Middle frontal gyrus (tissue), 1 donor: ENCODE measurements around the gene FLT1.

Source experiments
- DNase-seq: peaks from one replicate; pipeline ENCODE4 v3.0.0-alpha.2; 2015; ENCODE audit warnings: low spot score; ENCODE audit errors: extremely low spot score

Gene FLT1

DNA sequence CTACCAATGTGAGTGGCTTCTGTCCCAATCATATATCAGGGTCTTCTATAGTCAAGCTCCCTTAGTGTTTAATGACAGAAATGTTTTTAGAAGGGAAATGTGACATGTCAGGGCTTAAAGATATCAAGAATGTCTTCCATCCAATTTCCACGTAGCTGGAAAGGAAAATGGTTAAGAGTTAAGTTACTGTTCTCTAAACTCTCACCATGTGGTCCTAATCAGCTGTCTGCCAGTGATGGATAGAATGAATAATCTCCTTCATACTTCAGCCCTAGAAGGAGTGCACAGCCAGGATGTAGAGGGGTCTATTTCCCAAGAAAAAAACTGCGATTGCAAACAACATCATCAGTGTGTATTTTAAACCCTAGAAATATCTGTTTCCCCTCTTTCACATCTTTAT lies 36.3 kb downstream of the FLT1 start:
- no peak for DNase-seq

GRCh38 chr13:28458051-28458450 lies 36.9 kb downstream of the FLT1 start:
- DNase-seq: no peak

DNA sequence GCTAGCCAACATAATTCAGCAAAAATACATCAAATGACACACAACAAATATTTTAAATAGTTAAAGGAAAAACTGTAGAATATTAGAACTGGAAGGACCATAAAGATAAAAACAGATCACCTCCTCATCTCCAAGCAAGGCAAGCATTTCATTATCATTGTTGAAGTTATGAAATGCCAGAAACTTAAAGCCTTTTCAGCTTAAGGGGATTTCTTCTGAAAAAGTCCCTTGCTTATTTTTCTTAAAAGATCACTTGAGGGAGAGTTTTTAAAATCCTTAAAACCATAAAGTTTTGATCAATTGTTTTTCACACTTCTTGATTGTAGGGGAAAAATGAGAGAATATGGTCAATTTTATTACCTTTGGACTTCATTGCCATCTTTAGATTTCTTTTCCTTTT lies 37.4 kb downstream of the FLT1 start:
- DNase-seq: no peak

DNA sequence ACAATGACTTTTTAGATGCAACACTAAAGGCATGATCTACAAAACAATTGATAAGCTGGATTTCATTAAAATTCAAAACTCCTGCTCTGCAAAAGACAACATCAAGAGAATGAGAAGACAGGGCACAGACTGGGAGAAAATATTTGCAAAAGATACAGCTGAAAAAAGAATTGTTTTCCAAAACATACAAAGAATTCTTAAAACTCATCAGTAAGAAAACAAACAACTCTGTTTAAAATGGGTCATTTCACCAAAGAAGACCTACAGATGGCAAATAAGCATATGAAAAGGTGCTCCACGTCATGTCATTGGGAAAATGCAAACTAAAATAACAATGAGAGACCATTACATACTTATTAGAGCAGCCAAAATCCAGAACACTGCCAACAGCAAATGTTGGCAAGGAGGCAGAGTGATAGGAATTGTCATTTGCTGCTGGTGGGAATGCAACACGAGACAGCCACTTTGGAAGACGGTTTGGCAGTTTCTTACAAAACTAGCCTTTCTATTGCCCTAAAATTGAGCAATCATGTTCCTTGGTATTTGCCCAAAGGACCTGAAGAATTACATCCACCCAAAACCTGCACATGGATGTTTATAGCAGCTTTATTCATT lies 39.2 kb downstream of the FLT1 start:
- no peak for DNase-seq

DNA sequence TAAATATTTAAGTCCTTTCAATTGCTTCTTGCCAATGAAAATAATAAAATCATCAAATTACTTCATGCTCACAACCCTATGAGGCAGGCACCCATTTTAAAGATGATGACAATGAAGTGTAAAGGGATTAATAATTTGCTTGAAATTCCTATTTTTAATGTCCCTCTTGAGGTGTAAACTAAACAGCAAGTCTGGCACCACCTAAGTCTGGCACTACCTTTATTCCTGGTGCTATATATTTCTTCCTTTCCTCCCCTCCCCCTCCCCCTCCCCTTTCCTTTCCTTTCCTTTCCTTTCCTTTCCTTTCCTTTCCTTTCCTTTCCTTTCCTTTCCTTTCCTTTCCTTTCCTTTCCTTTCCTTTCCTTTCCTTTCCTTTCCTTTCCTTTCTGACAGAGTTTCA lies 42.2 kb downstream of the FLT1 start:
- no peak for DNase-seq

GRCh38 chr13:28451482-28452217 lies 43.3 kb downstream of the FLT1 start:
- no peak for DNase-seq

GRCh38 chr13:28449826-28450773 lies 44.8 kb downstream of the FLT1 start:
- no peak for DNase-seq

GRCh38 chr13:28448651-28449358 lies 46.1 kb downstream of the FLT1 start:
- no peak for DNase-seq

DNA sequence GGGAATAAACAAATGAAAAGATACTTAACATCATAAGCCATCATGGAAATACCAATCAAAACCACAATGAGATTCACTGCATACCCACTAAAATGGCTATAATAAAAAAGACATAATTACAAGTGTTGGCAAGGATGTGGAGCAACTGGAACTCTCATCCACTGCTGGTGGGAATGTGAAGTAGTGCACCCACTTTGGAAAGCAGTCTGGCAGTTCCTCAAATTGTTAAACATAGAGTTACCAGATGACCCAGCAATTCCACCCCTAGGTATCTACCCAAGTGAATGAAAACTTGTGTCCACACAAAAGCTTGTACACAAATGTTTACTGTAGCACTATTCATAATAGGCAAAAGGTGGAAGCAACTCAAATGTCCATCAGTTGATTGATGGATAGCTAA lies 46.9 kb downstream of the FLT1 start:
- DNase-seq: no peak

GRCh38 chr13:28447206-28447605 lies 47.7 kb downstream of the FLT1 start:
- DNase-seq: no peak

DNA sequence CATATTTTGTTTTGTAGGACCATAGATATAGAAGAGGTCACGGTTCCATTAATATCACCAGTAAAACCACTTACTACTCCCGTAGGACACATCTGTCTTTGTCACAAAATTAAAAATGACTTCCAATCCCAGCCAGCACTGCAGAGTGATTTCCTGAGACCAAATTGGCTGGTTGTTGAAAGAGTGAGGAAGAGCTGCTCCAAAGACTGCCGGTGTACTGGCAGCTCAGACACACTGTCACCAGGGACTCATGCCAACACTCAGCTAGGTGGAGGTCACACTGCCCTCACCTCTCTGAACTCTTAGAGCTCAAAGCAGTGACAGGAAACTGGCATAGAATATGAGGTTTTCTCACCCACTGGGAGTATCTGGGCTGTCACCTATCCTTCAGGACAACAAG lies 52.1 kb downstream of the FLT1 start:
- DNase-seq: no peak

DNA sequence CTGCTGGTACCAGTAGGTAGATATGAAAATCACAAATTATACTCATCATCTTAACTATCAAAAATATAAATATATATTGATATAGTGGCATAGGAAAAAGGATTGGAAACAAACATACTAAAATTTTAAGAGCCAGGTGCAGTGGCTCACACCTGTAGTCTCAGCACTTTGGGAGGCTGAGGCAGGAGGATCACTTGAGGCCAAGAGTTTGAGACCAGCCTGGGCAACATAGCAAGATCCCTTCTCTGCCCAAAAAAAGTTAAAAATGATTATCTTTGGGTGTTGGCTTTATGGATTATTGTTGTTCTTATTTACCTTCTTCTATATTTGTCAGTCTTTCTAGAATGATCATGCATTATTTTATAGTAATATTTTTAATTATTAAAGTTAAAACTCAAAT lies 53.4 kb downstream of the FLT1 start:
- DNase-seq: no peak

DNA sequence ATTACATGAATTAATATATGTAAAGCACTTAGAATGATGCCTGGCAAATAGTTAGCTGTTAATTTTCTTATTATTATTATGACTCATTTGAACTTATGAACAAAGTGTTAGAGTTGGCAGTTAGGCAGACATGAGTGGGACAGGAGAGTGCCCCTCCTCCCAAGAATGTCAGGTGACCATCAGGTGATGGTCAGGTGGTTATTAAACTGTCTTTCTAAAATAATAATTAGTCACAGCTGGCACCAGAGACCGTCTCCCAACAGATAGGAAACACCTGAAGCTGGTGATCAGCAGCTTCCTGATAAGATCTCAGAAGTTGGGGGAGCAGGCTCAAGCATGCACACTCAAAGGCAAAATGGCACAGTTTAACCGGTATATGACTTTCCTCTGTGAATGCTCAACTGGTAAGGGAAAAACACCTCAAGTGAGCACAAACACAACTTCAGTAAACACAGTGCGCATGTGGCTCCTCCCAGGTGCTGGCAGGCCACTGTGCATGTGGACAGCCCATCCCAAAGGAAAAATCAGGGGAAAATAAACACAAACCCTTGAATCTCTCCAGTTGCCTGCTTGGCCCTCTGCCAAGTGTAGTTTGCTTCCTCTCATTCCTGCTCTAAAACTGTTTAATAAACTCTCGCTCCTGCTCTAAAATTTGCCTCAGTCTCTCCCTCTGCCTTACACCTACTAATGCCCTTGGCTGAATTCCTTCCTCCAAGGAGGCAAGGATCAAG lies 54.0 kb downstream of the FLT1 start:
- no peak for DNase-seq

DNA sequence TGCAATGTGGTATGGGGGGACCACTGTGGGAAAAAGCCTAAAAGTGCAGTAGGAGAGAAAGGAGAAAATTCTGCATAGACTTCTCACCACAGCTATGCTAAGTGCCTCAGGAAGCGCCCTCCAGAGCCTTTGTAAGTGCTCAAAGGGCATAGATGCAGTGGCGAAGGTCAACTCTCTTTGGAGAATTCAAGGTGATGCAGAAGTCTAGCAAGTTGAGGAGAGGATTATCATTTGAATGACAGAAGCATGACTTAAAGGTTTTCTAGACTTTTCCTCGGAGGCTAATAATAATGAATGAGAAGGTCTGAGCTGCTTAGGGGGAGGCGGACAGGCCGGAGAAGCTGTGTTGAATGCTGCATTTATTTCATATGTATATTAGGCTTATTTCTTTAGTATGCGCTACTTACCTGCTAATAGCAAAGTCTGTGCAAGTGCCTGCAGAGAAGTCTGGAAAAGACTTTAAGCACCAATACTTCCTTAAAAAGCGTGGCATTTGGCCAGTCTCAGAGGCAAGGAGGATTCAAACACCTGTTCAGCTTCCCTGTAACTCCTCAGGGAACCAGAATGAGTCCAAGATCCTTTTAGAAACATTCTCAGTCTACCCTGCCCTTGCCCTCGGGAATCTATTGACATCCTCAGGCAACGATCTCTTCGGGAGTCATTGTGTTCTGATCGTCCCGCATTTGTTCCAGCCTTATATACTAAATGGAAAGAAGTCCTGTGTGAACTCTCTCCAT lies 56.2 kb downstream of the FLT1 start:
- no peak for DNase-seq

- DNase-seq: no peak
These were observed 56.9 kb downstream of the FLT1 start for GRCh38 chr13:28438067-28438466.

- no peak for DNase-seq
These were observed 59.0 kb downstream of the FLT1 start for GRCh38 chr13:28435917-28436316.

DNA sequence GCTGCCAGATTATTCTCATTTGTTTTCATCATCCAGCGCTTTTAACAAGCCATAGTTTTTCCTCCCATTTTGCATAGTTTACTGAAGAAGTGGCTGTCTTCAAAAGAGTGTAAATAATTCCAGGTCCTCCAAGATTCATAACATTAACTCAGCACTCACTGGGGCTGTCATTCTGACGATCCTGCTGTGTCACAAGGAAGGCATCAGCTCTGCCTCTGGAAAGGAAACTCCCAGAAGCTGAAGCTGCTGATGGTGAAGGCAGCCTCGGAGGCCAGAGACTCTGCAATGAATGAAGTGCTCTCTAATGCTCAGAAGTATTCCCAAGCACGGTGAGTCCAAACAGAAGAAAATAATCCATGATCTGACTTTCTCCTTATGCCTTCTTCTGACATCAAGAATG lies 60.0 kb downstream of the FLT1 start:
- DNase-seq: no peak

DNA sequence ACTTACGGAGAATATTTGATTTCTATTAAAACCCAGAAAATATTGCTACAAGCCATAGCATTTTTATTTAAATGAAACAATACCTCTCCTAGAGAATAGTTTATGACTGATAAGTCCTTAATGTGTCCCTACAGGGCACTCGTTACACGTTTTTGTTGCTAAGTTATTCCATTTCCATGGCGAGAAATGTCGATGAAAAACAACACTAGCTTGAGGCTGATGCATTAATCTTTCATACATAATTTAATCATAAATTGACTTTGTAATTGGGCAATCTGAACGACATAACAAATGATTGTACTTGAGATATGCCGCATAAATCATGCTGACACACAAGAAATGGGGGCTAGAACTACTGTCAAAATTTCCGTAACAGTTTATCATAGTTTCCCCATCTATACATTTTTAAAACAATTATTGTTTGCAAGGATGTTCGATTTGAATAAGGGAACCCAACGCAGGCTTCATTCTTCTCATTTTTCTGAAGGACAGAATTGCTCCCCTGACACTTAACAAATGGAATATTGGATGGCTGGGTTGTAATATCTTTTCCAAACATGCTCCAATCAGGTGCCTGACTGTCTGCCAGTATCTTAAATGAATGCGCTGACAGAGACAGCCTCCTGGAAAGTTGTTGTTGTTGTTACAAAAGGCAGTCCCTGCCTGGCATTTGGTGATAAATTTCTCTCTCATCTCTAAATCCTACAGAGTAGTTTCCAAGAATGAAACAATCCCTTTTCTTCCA lies 61.9 kb downstream of the FLT1 start:
- DNase-seq: no peak

DNA sequence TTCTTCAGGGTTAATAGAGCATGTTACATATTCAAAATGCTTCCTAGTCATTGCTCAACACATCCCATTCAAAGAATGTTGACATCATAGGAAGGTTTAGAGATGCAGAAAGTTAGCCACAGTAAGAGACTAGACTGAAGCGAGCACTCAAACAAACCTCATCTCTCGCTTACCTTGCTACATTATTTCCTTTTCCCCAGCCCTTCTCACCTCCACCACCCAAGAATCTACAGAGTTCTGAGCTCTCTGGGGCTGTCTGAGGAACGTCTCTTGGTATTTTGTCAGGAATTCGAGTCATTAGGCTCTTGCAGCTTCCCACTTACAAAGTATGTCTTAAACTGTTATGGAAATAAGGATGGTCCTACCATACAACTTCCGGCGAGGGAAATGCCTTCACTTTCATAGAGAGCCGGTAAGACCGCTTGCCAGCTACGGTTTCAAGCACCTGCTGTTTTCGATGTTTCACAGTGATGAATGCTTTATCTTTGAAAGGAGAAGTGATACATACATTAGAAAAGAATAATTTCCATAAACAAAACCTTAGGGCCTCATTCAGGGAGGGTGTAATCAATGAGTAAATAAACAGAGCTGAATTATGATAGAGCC lies 65.1 kb downstream of the FLT1 start:
- DNase-seq: no peak
